ENCODE results near the gene GID8.

DNA sequence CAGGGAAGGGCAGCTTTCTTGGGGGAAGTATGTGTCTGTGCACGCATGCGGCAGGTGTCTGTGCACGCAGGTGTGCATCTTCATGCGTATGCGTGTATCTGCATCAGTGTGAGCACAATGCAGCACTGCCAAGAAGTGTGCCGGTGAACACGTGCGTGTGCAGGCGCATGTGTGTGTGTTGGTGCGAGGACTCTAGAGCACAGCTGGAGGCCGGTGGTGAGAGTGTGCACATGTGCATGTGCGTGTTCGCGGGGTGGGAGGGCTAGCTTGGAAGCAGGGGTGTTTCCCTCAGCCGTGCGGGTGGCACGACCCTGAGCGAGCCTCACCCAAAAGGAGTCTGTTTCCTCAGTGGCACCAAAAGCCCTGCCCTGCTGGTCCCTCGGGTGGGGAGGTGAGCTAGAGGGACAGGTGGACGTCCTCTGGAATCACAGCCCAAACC is 22.1 kb downstream of the GID8 start:
- TF ChIP-seq EP300 (IDR thresholded peaks at IDR 0.05) (no peak), POLR2A (IDR thresholded peaks at IDR 0.05) (no peak)
- TF ChIP-seq, protein P1, sequence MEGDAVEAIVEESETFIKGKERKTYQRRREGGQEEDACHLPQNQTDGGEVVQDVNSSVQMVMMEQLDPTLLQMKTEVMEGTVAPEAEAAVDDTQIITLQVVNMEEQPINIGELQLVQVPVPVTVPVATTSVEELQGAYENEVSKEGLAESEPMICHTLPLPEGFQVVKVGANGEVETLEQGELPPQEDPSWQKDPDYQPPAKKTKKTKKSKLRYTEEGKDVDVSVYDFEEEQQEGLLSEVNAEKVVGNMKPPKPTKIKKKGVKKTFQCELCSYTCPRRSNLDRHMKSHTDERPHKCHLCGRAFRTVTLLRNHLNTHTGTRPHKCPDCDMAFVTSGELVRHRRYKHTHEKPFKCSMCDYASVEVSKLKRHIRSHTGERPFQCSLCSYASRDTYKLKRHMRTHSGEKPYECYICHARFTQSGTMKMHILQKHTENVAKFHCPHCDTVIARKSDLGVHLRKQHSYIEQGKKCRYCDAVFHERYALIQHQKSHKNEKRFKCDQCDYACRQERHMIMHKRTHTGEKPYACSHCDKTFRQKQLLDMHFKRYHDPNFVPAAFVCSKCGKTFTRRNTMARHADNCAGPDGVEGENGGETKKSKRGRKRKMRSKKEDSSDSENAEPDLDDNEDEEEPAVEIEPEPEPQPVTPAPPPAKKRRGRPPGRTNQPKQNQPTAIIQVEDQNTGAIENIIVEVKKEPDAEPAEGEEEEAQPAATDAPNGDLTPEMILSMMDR (IDR thresholded peaks at IDR 0.05): no peak
